Kidney glomerular epithelial cell (primary cell): ENCODE measurements around the gene COL26A1.
"Not testable (repeated sequence)": the region's sequence is repeated elsewhere in the genome, so short reads cannot be mapped to it uniquely, and the experiment has no call there.

Source experiments
- DNase-seq: peaks from one replicate; lab custom pipeline; 2025; lab: John Stamatoyannopoulos, UW

Gene COL26A1

GRCh38 chr7:101553771-101554445 lies 191.2 kb downstream of the COL26A1 start:
- no peak for DNase-seq

GRCh38 chr7:101554584-101555268 lies 192.1 kb downstream of the COL26A1 start:
- no peak for DNase-seq

- DNase-seq: no peak
Measured at GRCh38 chr7:101555269-101555920, 192.7 kb downstream of the COL26A1 start.

- no peak for DNase-seq
Measured at GRCh38 chr7:101555921-101556275, 193.2 kb downstream of the COL26A1 start.

GRCh38 chr7:101556453-101556968 lies 193.8 kb downstream of the COL26A1 start:
- DNase-seq: no peak

- no peak for DNase-seq
Measured at GRCh38 chr7:101557421-101557820, 194.7 kb downstream of the COL26A1 start.

- no peak for DNase-seq
Measured at GRCh38 chr7:101557978-101558741, 195.5 kb downstream of the COL26A1 start.

GRCh38 chr7:101558742-101559325 lies 196.2 kb downstream of the COL26A1 start:
- DNase-seq: no peak

GRCh38 chr7:101559586-101559985 lies 196.9 kb downstream of the COL26A1 start:
- no peak for DNase-seq

GRCh38 chr7:101560021-101560420 lies 197.3 kb downstream of the COL26A1 start:
- DNase-seq: not testable (repeated sequence)

- DNase-seq: no peak
Measured at GRCh38 chr7:101560856-101561255, 198.2 kb downstream of the COL26A1 start.

- DNase-seq: not testable (repeated sequence)
Measured at GRCh38 chr7:101561293-101561692, 198.6 kb downstream of the COL26A1 start.

GRCh38 chr7:101562531-101563197 lies 200.0 kb downstream of the COL26A1 start:
- no peak for DNase-seq

- no peak for DNase-seq
Measured at GRCh38 chr7:101563198-101563901, 200.7 kb downstream of the COL26A1 start.

GRCh38 chr7:101563943-101564777 lies 201.5 kb downstream of the COL26A1 start:
- no peak for DNase-seq

- DNase-seq: no peak
Measured at GRCh38 chr7:101564778-101565211, 202.1 kb downstream of the COL26A1 start.

GRCh38 chr7:101565601-101566209 lies 203.0 kb downstream of the COL26A1 start:
- DNase-seq: no peak

- no peak for DNase-seq
Measured at GRCh38 chr7:101567230-101567629, 204.6 kb downstream of the COL26A1 start.

- DNase-seq: no peak
Measured at GRCh38 chr7:101572156-101572555, 209.5 kb downstream of the COL26A1 start.
